GM18502 (cell line): Measurements from ENCODE around the gene CLCN7.

Experiments used
- ATAC-seq: cut with Tn5 transposase; IDR thresholded peaks from one replicate; pipeline ENCODE4 v1.9.1; 2021; ENCODE audit warnings: mild to moderate bottlenecking; ENCODE audit not compliant: unreplicated experiment, poor library complexity

Gene CLCN7

GRCh38 chr16:1412847-1413246, 62.0 kb downstream of the CLCN7 start:
- ATAC-seq = no peak

GRCh38 chr16:1408171-1408837, 66.5 kb downstream of the CLCN7 start:
- ATAC-seq = peak; percentile 84

- no peak for ATAC-seq
These were observed 67.1 kb downstream of the CLCN7 start for GRCh38 chr16:1407753-1408152.

GRCh38 chr16:1403733-1404132, 71.1 kb downstream of the CLCN7 start:
- ATAC-seq = no peak

GRCh38 chr16:1403036-1403435, 71.8 kb downstream of the CLCN7 start:
- ATAC-seq = no peak

GRCh38 chr16:1401758-1402154, 73.1 kb downstream of the CLCN7 start:
- no peak for ATAC-seq

- no peak for ATAC-seq
These were observed 73.6 kb downstream of the CLCN7 start for GRCh38 chr16:1401061-1401757.

GRCh38 chr16:1398826-1399581, 75.8 kb downstream of the CLCN7 start:
- ATAC-seq = no peak

GRCh38 chr16:1398351-1398750, 76.5 kb downstream of the CLCN7 start:
- ATAC-seq = no peak

- ATAC-seq = no peak
These were observed 77.0 kb downstream of the CLCN7 start for GRCh38 chr16:1397779-1398178.

- no peak for ATAC-seq
These were observed 79.3 kb downstream of the CLCN7 start for GRCh38 chr16:1395444-1396031.
